Peyer's patch (tissue), 4 donors: Measurements from ENCODE around the gene PEX5L.

ENCODE experiments used
- CTCF ChIP-seq, 6 experiments: fragments of 450-650 bp in 4 of 6; fragments of 200-600 bp in 2 of 6; sonication (generic) in 1 of 6; IDR thresholded peaks; one replicate each; pipeline ENCODE4 v1.5.1; 2017 to 2019; ENCODE audit warnings: antibody characterized with exemption in 6 of 6, mild to moderate bottlenecking in 3 of 6, moderate library complexity in 1 of 6
- POLR2A ChIP-seq, 2 donors: fragments of 450-650 bp; IDR thresholded peaks; one replicate each; pipeline ENCODE4 v1.5.1; 2017; ENCODE audit warnings: antibody characterized with exemption in 2 of 2, mild to moderate bottlenecking in 2 of 2, moderate library complexity in 2 of 2

GRCh38 chr3:179964890-179965289, 71.8 kb downstream of the PEX5L start:
- TF ChIP-seq CTCF (IDR thresholded peaks at IDR 0.05), result no peak
- no peak for TF ChIP-seq POLR2A (IDR thresholded peaks at IDR 0.05)
